SK-N-SH treated with all-trans-retinoic acid at 6 μM for 48 hours (cell line): ENCODE measurements around the gene FOXO4.

Source experiments
- CREB5 ChIP-seq: fragments of 250-450 bp; sonication (Bioruptor Pico); IDR thresholded peaks from 2 replicates; pipeline ENCODE4 v1.5.1; 2020; ENCODE audit warnings: low read depth, mild to moderate bottlenecking, moderate library complexity
- CSDC2 ChIP-seq: fragments of 250-450 bp; sonication (Bioruptor Pico); IDR thresholded peaks from 2 replicates; pipeline ENCODE4 v1.5.0; 2020; ENCODE audit warnings: mild to moderate bottlenecking, moderate library complexity
- ZNF565 ChIP-seq: fragments of 450-650 bp; formaldehyde crosslinking; conservative IDR thresholded peaks from 2 replicates; pipeline ENCODE4 v1.5.0; 2020; ENCODE audit warnings: low read depth, mild to moderate bottlenecking, moderate library complexity
- ZNF8 ChIP-seq: fragments of 450-650 bp; formaldehyde crosslinking; IDR thresholded peaks from 2 replicates; pipeline ENCODE4 v1.5.0; 2020; ENCODE audit warnings: mild to moderate bottlenecking, moderate library complexity
- TF ChIP-seq, protein P1 (sequence below): fragments of 250-450 bp; sonication (Bioruptor Pico); IDR thresholded peaks from 2 replicates; pipeline ENCODE4 v1.8.0; 2020; ENCODE audit warnings: mild to moderate bottlenecking, moderate library complexity, borderline replicate concordance

DNA sequence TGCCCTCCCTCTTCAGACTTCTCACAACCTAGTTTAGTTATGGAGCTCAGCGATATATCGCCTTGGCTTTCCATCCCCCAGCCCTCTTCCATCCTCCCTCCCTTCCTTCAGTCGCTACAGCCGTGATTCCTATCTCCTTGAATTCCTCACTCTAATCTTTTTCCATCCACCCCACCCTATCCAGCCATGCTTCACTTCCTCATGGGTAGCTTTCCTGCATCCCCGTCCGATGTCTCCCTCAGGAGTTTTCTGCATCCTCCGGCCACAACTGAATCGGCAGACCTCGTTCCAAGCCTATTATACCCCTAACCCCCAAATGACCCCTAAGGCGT is 28.0 kb upstream of the FOXO4 start:
- TF ChIP-seq CSDC2 (CRISPR knock-in tag) (no peak), ZNF565 (CRISPR knock-in tag) (no peak), ZNF8 (no peak), CREB5 (CRISPR knock-in tag) (no peak)
- TF ChIP-seq, protein P1, sequence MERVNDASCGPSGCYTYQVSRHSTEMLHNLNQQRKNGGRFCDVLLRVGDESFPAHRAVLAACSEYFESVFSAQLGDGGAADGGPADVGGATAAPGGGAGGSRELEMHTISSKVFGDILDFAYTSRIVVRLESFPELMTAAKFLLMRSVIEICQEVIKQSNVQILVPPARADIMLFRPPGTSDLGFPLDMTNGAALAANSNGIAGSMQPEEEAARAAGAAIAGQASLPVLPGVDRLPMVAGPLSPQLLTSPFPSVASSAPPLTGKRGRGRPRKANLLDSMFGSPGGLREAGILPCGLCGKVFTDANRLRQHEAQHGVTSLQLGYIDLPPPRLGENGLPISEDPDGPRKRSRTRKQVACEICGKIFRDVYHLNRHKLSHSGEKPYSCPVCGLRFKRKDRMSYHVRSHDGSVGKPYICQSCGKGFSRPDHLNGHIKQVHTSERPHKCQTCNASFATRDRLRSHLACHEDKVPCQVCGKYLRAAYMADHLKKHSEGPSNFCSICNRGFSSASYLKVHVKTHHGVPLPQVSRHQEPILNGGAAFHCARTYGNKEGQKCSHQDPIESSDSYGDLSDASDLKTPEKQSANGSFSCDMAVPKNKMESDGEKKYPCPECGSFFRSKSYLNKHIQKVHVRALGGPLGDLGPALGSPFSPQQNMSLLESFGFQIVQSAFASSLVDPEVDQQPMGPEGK, result no peak
